A673 (cell line): Measurements from ENCODE around the gene GPR132. TPM values are rescaled to one million over a fixed set of nuclear protein-coding genes. Genes with fewer than 3 reads are reported as not detected.

Experiments used
- BruUV-seq: library from RNA; stranded (reverse); fragments of 400-500 nt; replicated peaks from 2 replicates; lab custom pipeline; 2021; lab: Mats Ljungman, UMichigan
- CTCF ChIA-PET: fragments of 300-600 bp; sonication (Branson Sonifier 250); formaldehyde crosslinking; loops from one replicate; lab custom pipeline; 2022; ENCODE audit warnings: antibody characterized with exemption; lab: Charles Lee
- POLR2A ChIA-PET: fragments of 300-600 bp; sonication (Branson Sonifier 250); formaldehyde crosslinking; loops from one replicate; lab custom pipeline; 2022; ENCODE audit warnings: antibody characterized with exemption; ENCODE audit not compliant: low non-redundant PET; lab: Charles Lee
- DNase-seq: peaks from one replicate; pipeline ENCODE4 v3.0.0-alpha.2; 2015; ENCODE audit warnings: low spot score
- H3K27ac ChIP-seq: fragments of 200-600 bp; sonication (generic); 2 replicates; pipeline ENCODE4 v1.5.1; 2016; ENCODE audit warnings: mixed run types, low read depth, mild to moderate bottlenecking, mixed read lengths, antibody characterized with exemption, low read length; ENCODE audit not compliant: poor library complexity, severe bottlenecking
- H3K27me3 ChIP-seq: fragments of 200-600 bp; sonication (generic); replicated peaks from 2 replicates; pipeline ENCODE4 v1.6.1; 2017; ENCODE audit warnings: mixed run types, low read depth, mild to moderate bottlenecking, mixed read lengths, antibody characterized with exemption, low read length; ENCODE audit not compliant: insufficient read depth, poor library complexity
- H3K36me3 ChIP-seq: fragments of 200-600 bp; sonication (generic); 2 replicates; pipeline ENCODE4 v1.6.1; 2016; ENCODE audit warnings: mixed run types, mild to moderate bottlenecking, mixed read lengths, antibody characterized with exemption, low read length; ENCODE audit not compliant: insufficient read depth, poor library complexity, severe bottlenecking
- H3K4me1 ChIP-seq: fragments of 200-600 bp; sonication (generic); 2 replicates; pipeline ENCODE4 v1.6.1; 2017; ENCODE audit warnings: mixed run types, mild to moderate bottlenecking, mixed read lengths, antibody characterized with exemption, low read length; ENCODE audit not compliant: insufficient read depth, poor library complexity, severe bottlenecking
- H3K4me3 ChIP-seq: fragments of 200-600 bp; sonication (generic); 2 replicates; pipeline ENCODE4 v1.5.1; 2016; ENCODE audit warnings: low read depth, mixed run types, mild to moderate bottlenecking, mixed read lengths, low read length; ENCODE audit not compliant: poor library complexity, severe bottlenecking
- H3K9me3 ChIP-seq: fragments of 200-600 bp; sonication (generic); 2 replicates; pipeline ENCODE4 v1.6.1; 2016; ENCODE audit warnings: mixed run types, low read depth, mild to moderate bottlenecking, mixed read lengths, antibody characterized with exemption, low read length; ENCODE audit not compliant: poor library complexity, severe bottlenecking
- CTCF ChIP-seq: fragments of 300-800, 200-600 bp; sonication (generic); conservative IDR thresholded peaks from 2 replicates; pipeline ENCODE4 v1.5.1; 2017; ENCODE audit warnings: low read depth, mild to moderate bottlenecking, antibody characterized with exemption, low read length, moderate library complexity, mixed read lengths
- EZH2 ChIP-seq: fragments of 200-600 bp; sonication (generic); IDR thresholded peaks from 2 replicates; pipeline ENCODE4 v1.6.1; 2017; ENCODE audit warnings: borderline replicate concordance, low read depth, mild to moderate bottlenecking, mixed read lengths, antibody characterized with exemption, low read length; ENCODE audit not compliant: poor library complexity, severe bottlenecking
- intact Hi-C: fragments of 100-400 bp; cut with micrococcal nuclease; formaldehyde crosslinking; loops from one replicate; pipeline ENCODE4 v1.10.0; 2022; ENCODE audit not compliant: unreplicated experiment
- total RNA-seq: library from RNA; stranded (reverse); gene quantifications from 2 replicates; pipeline ENCODE4 v1.2.3, GENCODE V29; 2021

GPR132 gene
- total RNA-seq, 1 experiment from 2014 or later, result not detected

- no peak overlapping the region for H3K27ac ChIP-seq
- CTCF ChIA-PET, result no interaction called here
- H3K4me1 ChIP-seq, result no peaks in the 10 kb centered on the region
- no peak for TF ChIP-seq CTCF
- TF ChIP-seq EZH2, result no peak
- no peak for DNase-seq
- no TSS peak for BruUV-seq
- no peak overlapping the region for H3K4me3 ChIP-seq
- no peaks in the 10 kb centered on the region for H3K9me3 ChIP-seq
- H3K27me3 ChIP-seq, result no peaks in the 10 kb centered on the region
- intact Hi-C loops, result no loop called here
- POLR2A ChIA-PET, result no interaction called here
- no peaks in the 10 kb centered on the region for H3K36me3 ChIP-seq
These were observed 9.4 kb downstream of the GPR132 start for GRCh38 chr14:105055736-105056302.

GRCh38 chr14:105055334-105055733 lies 9.9 kb downstream of the GPR132 start:
- no peaks in the 10 kb centered on the region for H3K9me3 ChIP-seq
- H3K36me3 ChIP-seq, result no peaks in the 10 kb centered on the region
- no peak overlapping the region for H3K4me3 ChIP-seq
- H3K27ac ChIP-seq, result no peak overlapping the region
- ChIA-PET POLR2A (no interaction called here), CTCF (no interaction called here)
- H3K4me1 ChIP-seq, result no peaks in the 10 kb centered on the region
- DNase-seq, result no peak
- no TSS peak for BruUV-seq
- TF ChIP-seq EZH2 (no peak), CTCF (no peak)
- intact Hi-C loops, result no loop called here
- no peaks in the 10 kb centered on the region for H3K27me3 ChIP-seq

GRCh38 chr14:105053996-105054395 lies 11.2 kb downstream of the GPR132 start:
- ChIA-PET POLR2A (no interaction called here), CTCF (no interaction called here)
- no peak overlapping the region for H3K4me3 ChIP-seq
- no peaks in the 10 kb centered on the region for H3K9me3 ChIP-seq
- intact Hi-C loops, result no loop called here
- DNase-seq, result no peak
- no peaks in the 10 kb centered on the region for H3K27me3 ChIP-seq
- no peak overlapping the region for H3K27ac ChIP-seq
- H3K4me1 ChIP-seq, result no peaks in the 10 kb centered on the region
- H3K36me3 ChIP-seq, result no peaks in the 10 kb centered on the region
- TF ChIP-seq EZH2, result no peak
- no peak for TF ChIP-seq CTCF
- BruUV-seq, result no TSS peak
